UCSD-AML1 (cell line): ENCODE measurements around the gene MRPS24.

Experiments used
- DNase-seq: peaks from one replicate; lab custom pipeline; 2025; ENCODE audit not compliant: unreplicated experiment; lab: John Stamatoyannopoulos, UW

Gene MRPS24

DNA sequence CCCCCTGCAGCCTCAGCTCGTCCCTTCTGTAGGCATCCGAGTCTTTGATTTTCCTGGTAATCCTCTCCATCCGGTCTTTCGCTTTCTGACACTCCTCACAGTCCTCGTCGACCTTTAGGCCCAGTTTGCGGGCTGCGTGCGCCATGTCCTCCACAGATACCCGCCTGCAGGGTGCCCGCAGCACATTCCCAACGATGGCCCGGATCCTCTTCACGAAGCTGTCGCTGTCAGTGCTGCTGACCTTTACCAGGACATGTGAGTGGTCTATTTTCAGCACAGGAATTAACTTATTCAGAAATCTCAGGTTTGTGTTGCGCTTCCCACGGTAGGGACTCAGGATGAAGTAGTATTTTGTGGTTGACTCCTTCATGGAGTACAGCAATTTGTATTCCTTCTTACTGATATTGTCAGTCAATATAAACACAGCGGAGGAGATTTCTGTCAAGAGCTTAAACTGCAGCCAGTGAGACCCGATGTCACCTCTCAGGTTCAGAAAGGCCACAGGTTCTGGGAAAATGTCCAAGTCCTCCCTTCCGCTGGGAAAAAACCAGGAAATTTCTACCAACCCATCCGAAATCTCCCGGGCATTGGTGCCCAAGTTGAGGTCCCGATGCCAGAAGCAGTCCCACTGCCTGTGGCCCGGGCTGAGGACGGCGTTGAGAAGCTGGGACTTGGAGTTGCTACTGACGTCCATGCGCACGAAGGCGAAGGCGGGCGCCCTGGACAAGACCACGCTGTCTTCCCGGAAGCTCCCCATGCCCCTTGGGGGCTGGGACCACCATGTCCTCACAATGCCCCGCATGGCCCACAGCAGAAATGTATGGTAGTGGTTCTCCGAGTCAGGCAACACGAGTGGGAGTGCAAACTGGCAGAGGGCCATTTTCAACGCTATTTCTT, 8.9 kb upstream of the MRPS24 start:
- DNase-seq = no peak

DNA sequence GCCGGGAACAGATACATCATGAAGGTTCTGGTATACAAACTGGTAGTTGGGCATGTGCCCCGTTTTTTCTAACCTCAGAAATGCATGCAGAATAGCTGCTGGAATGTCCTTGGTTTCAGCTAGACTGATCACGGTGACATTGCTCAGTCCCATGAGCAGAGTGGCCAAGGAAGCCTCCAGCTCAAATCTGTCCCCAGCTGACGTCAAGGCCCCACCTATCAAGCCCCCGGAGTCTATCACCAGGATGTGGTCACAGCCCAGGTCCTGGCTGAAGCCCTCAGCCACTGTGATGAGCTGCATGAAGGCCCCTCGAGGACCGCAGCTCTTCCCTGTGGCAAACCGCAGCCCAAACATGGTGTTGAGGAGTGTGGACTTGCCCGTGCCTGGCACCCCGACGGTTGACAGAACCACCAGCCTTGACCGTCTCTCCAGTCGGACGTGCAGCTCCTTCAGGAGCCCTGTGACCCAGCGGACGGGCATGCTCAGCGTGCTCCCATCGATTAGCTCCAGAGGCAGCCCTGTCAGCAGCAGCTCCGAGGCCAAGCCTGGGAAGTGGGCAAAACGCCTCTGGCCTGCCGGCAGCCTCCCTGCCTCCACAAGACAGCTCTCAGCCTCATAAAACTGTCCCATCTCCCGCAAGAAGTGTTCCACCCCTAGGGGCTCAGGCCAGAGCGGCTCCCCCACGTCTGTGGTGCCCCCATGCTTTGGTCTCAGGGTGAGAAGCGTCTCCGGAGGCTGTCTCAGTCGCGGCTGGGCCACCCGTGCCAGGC, 7.8 kb upstream of the MRPS24 start:
- no peak for DNase-seq

DNA sequence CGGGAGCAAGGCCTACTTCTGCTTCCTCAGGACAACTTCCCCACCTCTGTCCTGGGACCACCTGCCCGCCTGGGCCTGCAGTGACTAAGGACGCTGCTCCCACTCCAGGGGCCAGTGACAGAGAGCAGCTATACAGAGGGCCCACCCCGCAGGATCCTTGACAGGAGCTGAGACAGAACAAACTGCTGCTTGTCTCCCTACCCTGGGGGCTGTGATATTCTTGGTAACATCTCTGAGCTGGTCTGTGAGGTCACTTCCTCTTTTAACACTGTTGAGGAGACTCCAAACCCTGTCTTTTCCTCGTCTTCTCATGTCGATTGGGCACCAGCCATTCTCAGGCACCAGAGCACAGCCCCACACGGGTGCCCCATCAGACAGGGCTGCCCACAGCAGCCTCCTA, 6.9 kb upstream of the MRPS24 start:
- DNase-seq = no peak

DNA sequence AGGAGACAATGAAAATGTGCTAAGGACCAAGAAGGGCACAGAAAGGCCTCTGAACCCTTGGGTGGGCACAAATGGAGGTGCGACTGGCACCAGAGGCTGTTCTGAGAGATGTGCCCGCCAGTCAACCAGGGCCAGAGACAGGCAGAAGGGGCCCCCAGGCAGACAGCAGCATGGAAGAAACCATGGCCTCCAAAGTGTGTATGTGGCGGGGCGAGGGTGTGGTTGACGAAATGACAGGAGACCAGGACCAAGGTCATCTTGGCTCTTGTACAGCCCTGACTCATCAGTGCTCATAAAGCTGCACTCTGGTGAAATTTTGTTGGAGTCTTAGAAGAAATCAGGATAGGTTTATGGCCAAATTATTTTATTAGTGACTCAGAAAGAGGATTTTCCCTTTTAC, 4.0 kb upstream of the MRPS24 start:
- DNase-seq = no peak

DNA sequence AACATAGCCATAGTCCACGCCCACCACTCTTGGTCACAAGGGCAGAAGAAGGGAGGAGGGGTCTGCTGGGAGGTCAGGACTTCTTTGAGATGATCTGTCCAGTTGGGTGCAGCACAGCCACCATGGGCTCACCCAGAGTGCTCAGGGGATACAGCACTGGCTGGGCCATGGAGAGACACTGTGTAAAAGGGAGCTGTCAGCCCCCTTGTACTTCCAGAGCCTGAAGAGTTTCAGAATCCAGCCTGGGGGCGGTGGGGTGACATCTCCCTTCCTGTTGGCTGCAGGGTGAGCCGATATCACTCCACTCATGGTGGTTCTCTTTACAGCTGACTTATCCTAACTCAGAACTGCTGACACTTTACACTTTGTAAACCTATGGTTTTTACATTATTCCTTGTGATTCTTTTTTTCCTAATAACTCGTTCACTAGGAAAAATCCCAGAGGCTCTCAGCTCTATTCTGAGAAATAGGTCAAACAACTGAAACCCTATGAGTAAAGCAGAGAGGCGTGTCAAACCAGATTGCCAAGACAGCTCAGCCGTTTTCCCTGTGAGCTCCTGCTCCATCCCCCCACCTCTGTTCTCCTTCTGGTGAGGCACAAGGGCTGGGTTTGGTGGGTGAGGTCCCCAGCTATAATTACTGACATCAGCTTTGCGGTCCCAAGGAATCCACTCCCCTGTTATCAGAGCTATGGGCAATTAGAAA, 3.2 kb upstream of the MRPS24 start:
- no peak for DNase-seq

DNA sequence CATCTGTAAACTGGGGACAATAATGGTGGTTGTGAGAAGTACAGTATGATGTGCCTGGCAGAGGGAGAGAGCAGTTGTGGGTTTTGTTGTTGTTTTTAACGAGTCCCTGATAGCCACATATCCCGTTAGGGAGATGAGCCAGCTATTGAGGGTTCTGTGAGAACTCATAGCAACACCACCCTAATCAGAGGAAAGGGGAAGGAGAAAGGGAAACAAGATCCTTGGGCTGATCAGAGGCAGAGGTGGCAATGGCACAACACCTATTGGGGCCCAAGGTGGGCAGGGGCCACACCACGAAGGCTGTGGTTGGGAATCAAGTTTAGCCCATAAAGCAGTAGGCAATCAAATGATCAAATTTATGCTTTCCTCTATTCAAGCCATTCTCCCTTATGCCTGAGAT, 1.7 kb upstream of the MRPS24 start:
- DNase-seq = no peak

DNA sequence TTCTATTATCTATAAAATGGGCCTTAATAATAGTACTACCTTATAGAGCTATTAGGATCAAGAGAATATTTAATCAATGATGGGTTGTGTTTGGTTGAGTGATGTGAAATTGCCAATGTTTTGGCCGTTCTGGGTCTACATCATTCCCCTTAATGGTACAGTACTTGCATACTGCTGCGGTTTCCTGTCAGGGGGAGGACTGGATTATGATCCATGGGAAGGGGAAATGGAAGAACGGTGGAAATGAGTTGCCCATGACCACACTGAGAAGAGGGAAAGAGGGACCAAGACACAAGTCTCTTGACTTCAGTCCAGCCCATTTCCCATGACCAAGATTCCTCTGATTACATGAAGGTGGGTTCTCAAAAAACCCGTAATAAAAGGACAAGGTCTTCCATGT, 999 bp upstream of the MRPS24 start:
- no peak for DNase-seq

DNA sequence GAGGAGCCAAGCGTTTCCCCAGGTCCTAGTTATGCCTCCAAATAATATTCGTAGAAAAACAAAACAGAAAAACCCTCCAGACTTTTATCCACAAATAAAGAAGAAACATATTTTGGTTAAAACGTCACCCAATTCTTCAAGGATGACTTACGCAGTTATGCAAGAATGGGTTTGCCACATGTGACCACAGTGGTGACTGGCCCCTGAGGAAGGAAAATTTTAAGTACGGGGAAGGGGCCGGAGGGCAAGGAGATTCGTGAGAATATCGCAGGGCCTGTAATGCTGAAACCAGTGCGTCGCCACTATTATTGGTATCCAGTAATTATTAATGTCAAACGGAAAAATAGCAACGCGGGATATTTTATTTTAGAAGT, 537 bp upstream of the MRPS24 start:
- DNase-seq = no peak

DNA sequence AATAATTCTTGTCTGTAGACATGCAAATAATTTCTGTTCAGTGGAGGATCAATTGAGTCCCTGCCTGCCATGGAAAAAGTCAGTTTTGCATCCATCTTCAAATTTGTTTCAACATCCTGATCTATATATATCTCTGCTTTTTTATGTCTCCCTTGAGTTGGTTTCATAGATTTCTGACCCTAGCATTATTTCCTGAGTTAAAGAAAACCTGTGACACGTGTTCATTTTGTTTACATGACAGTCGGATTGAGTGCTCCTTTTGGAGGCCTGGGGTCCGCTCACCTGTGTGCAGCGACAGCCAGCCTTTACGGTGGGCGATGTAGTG, 674 bp downstream of the MRPS24 start:
- DNase-seq = no peak

DNA sequence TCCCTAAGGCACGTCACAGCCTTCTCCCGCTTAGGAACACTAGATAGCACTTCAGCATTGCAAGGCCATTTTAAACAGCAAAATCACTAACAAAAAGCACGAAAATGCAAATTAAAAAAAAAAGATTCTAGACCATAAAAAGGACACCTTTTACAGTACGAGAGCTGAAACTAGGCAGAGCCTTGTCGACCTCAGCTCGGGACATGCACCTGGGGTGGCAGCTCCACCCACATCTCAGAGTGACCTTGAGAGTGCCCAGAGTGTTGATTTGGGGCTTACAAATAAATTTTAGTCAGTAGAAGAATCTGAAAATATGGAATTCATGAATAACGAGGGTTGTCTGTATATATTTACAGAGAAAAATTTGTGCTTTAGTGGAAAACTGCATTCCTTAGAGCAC, 1.1 kb downstream of the MRPS24 start:
- no peak for DNase-seq

DNA sequence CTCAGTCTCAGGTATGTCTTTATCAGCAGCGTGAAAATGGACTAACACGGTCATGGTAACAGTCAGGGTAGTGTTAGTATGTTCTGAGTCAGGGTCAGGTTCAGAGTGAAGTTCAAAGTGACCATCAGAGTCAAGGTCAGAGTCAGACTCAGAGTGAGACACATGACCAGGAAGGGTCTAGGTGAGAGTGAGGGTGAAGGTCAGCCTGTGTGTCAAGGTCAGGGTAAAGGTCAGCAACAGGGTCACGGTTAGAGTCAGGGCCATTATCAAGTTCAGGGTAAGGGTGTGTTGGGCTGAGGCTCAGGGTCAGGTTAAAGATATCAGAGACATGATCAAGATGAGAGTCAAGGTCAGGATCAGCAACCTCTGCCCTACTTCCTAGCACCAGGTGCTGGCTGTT, 4.0 kb downstream of the MRPS24 start:
- DNase-seq = no peak

DNA sequence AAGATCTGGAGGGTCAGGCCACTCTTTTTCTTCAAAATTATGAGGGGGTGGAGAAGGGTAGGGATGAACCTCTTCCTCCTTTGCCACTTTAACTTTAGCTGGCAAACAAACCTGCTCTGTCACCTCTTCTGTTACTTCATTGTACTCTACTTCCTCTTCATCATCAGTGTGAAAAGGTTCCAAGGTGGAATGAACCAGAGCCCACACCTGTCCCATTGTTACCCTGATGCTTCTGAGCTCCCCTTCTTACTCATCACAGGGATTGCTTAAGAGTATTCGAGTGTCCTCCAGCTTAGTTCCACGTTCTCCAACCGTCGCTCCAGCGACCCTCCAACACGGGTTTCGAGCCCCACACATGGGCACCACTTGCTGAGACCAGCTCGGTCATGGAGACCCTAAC, 5.2 kb downstream of the MRPS24 start:
- no peak for DNase-seq

DNA sequence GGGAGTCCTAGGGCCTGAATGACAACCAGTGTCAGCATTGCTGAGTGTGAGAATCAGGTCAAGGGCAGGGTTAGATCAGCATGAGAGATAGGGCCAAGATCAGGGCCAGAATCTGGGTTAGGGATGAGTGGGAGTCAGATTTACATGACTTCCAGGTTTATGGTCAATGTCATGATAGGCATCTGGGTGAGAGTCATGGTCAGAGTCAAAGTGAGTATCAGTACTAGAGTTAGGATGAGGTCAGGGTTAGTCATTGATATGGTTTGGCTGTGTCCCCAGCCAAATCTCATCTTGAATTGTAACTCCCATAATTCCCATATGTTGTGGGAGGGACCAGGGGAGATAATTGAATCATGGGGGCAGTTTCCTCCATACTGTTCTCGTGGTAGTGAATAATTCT, 12.3 kb downstream of the MRPS24 start:
- DNase-seq = no peak

DNA sequence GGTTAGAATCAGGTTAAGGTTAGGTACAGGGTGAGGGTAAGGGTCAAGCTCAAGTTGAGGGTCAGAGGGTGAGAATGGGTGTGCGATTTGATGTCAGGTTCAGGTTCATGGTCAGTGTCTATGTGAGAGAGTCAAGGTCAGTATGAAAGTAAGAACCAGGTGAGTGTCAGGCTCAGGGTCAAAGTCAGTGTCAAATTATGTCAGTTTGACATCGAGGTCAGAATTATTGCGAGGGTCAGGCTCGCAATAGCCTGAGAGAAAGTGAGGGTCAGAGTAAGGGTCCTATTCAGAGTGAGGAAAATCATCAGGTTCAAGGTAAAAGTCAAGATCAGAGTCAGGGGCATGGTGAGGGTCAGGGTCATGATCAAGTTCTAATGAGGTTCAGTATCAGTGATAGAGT, 13.0 kb downstream of the MRPS24 start:
- no peak for DNase-seq

DNA sequence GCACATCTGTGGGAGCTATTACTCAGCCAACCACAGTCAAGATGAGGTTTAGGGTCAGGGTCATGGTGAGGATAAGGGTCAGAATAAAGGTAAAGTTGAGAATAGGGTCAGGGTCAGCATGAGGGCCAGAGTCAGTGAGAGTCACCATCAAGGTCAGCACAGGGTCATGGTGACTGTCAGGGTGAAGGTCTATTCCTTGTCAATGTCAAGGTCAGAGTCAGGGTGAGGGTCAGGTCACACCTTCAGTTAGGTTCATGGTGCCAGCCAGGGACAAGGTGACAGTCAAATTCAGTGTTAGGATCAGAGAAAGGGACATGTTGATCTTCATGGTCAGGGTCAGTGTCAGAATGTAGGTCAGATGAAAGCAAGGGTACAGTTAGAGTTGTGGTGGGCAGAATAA, 14.1 kb downstream of the MRPS24 start:
- no peak for DNase-seq

DNA sequence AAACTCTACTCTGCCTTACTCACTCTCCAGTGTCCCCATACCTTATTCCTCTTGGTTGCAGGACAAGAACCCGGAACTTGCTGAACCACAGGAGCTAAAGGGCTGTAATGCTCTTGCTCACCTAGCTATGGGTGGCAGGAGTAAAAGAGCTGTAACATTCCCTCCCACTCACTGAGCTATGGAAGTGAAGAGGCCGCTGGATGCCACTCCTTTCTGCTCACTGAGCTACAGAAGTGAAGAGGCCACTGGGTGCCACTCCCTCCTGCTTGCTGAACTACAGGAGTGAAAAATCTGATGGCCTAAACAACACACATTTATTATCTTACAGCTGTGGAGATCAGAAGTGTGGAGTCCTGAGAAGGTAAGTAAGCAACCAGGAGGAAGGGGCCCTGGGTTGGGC, 17.5 kb downstream of the MRPS24 start:
- no peak for DNase-seq

DNA sequence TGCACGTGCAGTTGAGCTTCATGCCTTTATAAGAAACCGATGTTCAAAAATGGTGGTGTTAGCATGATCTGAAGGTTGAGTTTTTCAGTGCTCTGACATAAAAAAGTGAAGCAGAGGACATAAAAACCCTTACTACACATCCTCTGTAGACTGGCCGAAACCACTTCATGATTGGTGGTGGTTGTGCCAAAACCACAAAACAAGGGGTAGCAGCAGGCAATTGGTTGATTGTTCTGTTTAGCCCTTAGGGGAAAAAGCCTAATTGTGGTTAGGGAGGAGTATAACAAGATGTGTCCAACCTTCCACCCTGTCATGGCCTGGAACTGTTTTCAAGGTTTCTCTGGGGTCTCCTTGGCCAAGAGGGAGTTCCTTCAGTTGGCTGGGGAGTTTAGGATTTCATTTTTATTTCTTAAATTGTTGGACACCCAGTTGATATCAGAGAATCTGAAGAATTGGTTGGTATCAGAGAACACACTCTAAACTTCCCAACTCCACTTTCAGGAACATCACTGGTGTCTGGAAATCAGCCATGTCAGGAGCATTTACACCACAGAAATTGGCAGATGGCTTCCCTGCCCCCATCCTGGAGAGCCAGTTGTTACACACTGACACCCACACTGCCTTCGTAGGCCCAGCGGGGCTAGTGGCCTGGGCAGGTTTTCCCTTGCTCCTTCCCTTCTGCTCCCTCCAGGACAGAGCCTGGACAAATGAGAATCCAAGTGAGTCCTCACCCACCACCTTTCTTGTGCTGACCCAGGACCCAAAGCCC, 18.8 kb downstream of the MRPS24 start:
- DNase-seq = no peak

DNA sequence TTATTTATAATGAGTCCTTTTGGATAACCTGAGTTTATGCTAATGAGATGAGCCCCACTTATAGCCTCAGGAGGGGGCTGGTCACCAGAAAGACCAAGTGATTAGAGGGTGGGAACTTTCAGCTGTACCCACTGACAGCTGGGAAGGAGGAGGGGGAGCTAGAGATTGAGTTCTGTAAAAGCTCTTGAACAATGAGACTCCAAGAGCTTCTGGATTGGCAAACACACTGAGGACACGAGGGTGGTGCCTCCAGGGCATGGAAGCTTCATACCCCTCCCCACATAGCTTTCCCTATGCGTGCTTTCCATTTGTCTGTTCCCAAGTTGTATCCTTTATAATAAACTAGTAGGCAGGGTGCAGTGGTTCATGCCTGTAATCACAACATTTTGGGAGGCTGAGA, 20.3 kb downstream of the MRPS24 start:
- DNase-seq = no peak

DNA sequence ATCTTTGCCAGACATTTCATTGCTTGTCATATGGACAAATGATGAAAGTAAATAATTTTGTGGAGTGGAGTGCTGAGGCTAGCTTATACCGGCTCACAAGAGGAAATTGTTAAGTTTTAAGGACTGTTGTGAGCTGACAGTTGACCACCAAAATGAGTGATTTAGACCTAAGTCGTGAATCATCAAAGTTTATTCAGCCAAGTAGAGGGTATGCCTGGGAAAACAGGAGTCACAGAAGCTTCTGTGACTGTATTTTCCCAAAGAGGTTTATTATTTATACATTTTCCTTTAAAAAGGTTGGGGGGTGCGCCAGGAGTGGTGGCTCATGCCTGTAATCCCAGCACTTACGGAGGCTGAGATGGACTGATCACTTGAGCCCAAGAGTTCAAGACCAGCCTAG, 21.8 kb downstream of the MRPS24 start:
- DNase-seq = no peak

DNA sequence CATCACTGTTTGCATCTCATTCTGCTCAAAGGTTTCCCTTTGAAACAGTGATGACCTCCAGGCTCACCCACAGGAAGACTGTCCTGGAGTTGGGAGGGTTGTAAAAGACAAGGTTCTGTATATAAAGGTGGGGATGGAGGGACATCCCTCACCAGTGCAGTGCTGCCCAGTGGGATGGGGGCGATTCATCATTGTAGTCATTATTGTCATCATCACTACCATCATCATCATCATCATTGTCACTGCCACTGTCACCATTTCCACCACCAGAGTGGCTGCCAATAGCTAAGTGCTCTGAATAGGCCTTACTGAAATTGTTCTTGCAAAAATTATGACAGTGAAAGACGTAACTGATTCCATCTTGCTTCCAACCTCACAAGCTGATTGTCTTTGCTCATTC, 24.7 kb downstream of the MRPS24 start:
- DNase-seq = no peak

DNA sequence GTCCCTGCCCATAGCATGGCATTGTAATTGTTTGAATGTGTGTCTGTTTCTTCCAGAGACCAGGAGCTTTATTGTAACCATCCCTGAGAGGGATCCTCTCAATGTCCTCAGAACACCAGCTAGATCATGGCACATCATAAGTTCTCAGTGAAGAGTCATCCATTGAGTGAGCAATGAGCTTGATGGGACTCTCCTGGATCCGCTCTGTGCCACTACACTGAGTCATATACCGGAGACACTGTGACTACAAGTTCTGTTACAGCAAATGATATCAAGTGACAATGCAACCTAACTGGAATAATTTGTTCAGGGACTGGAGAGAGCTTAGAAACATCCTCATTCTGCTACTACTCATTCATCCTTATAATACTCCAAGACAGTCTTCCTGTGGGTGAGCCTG, 25.1 kb downstream of the MRPS24 start:
- DNase-seq = no peak
